IMR-90 (cell line): ENCODE measurements around the gene TMF1. TPM values are rescaled to one million over a fixed set of nuclear protein-coding genes. Genes with fewer than 3 reads are reported as not detected.

Experiments
- ATAC-seq: fragments of 200-7000 bp; cut with Tn5 transposase; 2 replicates; pipeline ENCODE4 v1.9.1; 2020; ENCODE audit warnings: low read depth, mild to moderate bottlenecking, moderate library complexity
- BruUV-seq: library from RNA; stranded (reverse); fragments of 400-500 nt; replicated peaks from 2 replicates; lab custom pipeline; 2021; lab: Mats Ljungman, UMichigan
- CTCF ChIA-PET: fragments of 300-600 bp; formaldehyde crosslinking; extraction: SDS; loops from one replicate; lab custom pipeline; 2021; ENCODE audit warnings: antibody characterized with exemption; lab: Yijun Ruan, JAX
- POLR2A ChIA-PET: fragments of 300-600 bp; sonication (Branson Sonifier 250); formaldehyde crosslinking; loops from one replicate; lab custom pipeline; 2022; ENCODE audit warnings: antibody characterized with exemption; ENCODE audit not compliant: unreplicated experiment; lab: Charles Lee
- DNase-seq: peaks from one replicate; pipeline ENCODE4 v3.0.0; 2013
- H2AFZ ChIP-seq: replicated peaks from 2 replicates; pipeline ENCODE3; 2013; ENCODE audit warnings: low read length, mild to moderate bottlenecking; ENCODE audit not compliant: poor library complexity
- H2AK5ac ChIP-seq: 2 replicates; pipeline ENCODE4 v1.6.1; 2013; ENCODE audit warnings: low read depth, low read length, inconsistent platforms
- H2AK9ac ChIP-seq: replicated peaks from 2 replicates; pipeline ENCODE3; 2013; ENCODE audit warnings: mild to moderate bottlenecking, low read depth, low read length, moderate library complexity; ENCODE audit not compliant: poor library complexity
- H2BK120ac ChIP-seq: 2 replicates; pipeline ENCODE4 v1.6.1; 2013; ENCODE audit warnings: low read depth, low read length, inconsistent platforms
- H2BK15ac ChIP-seq: 3 replicates; pipeline ENCODE4 v1.6.1; 2013; ENCODE audit warnings: low read depth, low read length, inconsistent platforms
- H2BK20ac ChIP-seq: 2 replicates; pipeline ENCODE4 v1.6.1; 2013; ENCODE audit warnings: low read depth, mild to moderate bottlenecking, inconsistent platforms, low read length, moderate library complexity
- H2BK5ac ChIP-seq: 2 replicates; pipeline ENCODE4 v1.6.1; 2013; ENCODE audit warnings: mild to moderate bottlenecking, low read depth, low read length, inconsistent platforms; ENCODE audit not compliant: poor library complexity, severe bottlenecking
- H3K14ac ChIP-seq: replicated peaks from 2 replicates; pipeline ENCODE4 v1.6.1; 2013; ENCODE audit warnings: low read depth, low read length, inconsistent platforms
- H3K18ac ChIP-seq: 2 replicates; pipeline ENCODE4 v1.6.1; 2013; ENCODE audit warnings: low read depth, low read length, control low read depth
- H3K23ac ChIP-seq: 2 replicates; pipeline ENCODE4 v1.6.1; 2013; ENCODE audit warnings: low read depth, low read length, inconsistent platforms
- H3K27ac ChIP-seq: 2 replicates; pipeline ENCODE4 v1.5.1; 2013; ENCODE audit warnings: mild to moderate bottlenecking, control low read depth, low read length; ENCODE audit not compliant: insufficient read depth
- H3K27me3 ChIP-seq: 2 replicates; pipeline ENCODE4 v1.6.1; 2013; ENCODE audit warnings: low read length; ENCODE audit not compliant: control insufficient read depth, insufficient read depth
- H3K36me3 ChIP-seq: 2 replicates; pipeline ENCODE4 v1.6.1; 2013; ENCODE audit warnings: low read length, mixed read lengths; ENCODE audit not compliant: control insufficient read depth, insufficient read depth
- H3K4ac ChIP-seq: 2 replicates; pipeline ENCODE4 v1.6.1; 2013; ENCODE audit warnings: low read depth, low read length, inconsistent platforms
- H3K4me1 ChIP-seq: 2 replicates; pipeline ENCODE4 v1.6.1; 2013; ENCODE audit warnings: low read length, mixed read lengths; ENCODE audit not compliant: control insufficient read depth, insufficient read depth
- H3K4me2 ChIP-seq: 2 replicates; pipeline ENCODE4 v1.6.1; 2013; ENCODE audit warnings: low read depth, mild to moderate bottlenecking, control low read depth, low read length, moderate library complexity
- H3K4me3 ChIP-seq: 2 replicates; pipeline ENCODE4 v1.5.1; 2013; ENCODE audit warnings: low read depth, mild to moderate bottlenecking, control low read depth, low read length, moderate library complexity; ENCODE audit not compliant: insufficient read depth
- H3K56ac ChIP-seq: 2 replicates; pipeline ENCODE4 v1.6.1; 2013; ENCODE audit warnings: low read length, inconsistent platforms; ENCODE audit not compliant: insufficient read depth; ENCODE audit errors: extremely low read depth
- H3K79me1 ChIP-seq, 2 experiments: 2 replicates each; pipeline ENCODE4 v1.6.1; 2013; ENCODE audit warnings: low read length in 2 of 2, inconsistent platforms in 1 of 2, low read depth in 1 of 2
- H3K9ac ChIP-seq: 2 replicates; pipeline ENCODE4 v1.6.1; 2013; ENCODE audit warnings: low read depth, low read length, control low read depth
- H3K9me1 ChIP-seq: 2 replicates; pipeline ENCODE4 v1.6.1; 2013; ENCODE audit warnings: low read length, inconsistent platforms; ENCODE audit not compliant: insufficient read depth
- H3K9me3 ChIP-seq: 2 replicates; pipeline ENCODE4 v1.6.1; 2013; ENCODE audit warnings: low read length; ENCODE audit not compliant: control insufficient read depth, insufficient read depth
- H4K20me1 ChIP-seq: 2 replicates; pipeline ENCODE4 v1.6.1; 2013; ENCODE audit warnings: low read length, inconsistent platforms; ENCODE audit not compliant: insufficient read depth
- H4K5ac ChIP-seq: 2 replicates; pipeline ENCODE4 v1.6.1; 2013; ENCODE audit warnings: mild to moderate bottlenecking, low read depth, low read length, control low read depth
- H4K8ac ChIP-seq, 2 experiments: 2 replicates each; pipeline ENCODE4 v1.6.1; 2013; ENCODE audit warnings: low read depth in 2 of 2, low read length in 2 of 2, control low read depth in 1 of 2, inconsistent platforms in 1 of 2
- H4K91ac ChIP-seq: 2 replicates; pipeline ENCODE4 v1.6.1; 2013; ENCODE audit warnings: low read depth, low read length, inconsistent platforms; ENCODE audit not compliant: insufficient read depth
- BHLHE40 ChIP-seq: fragments of 150-350 bp; IDR thresholded peaks from 2 replicates; pipeline ENCODE4 v1.6.1; 2016; ENCODE audit warnings: mild to moderate bottlenecking, low read depth, low read length
- CEBPB ChIP-seq: IDR thresholded peaks from 2 replicates; pipeline ENCODE4 v1.6.1; 2012; ENCODE audit warnings: low read depth, low read length, improper control_type of control experiment
- CHD1 ChIP-seq: IDR thresholded peaks from 2 replicates; pipeline ENCODE4 v1.6.1; 2012; ENCODE audit warnings: low read depth, low read length, improper control_type of control experiment
- CTCF ChIP-seq: conservative IDR thresholded peaks from 2 replicates; pipeline ENCODE4 v1.5.1; 2012; ENCODE audit warnings: mild to moderate bottlenecking, low read depth, low read length, improper control_type of control experiment
- ELK1 ChIP-seq: fragments of 150-350 bp; IDR thresholded peaks from 2 replicates; pipeline ENCODE4 v1.6.1; 2016; ENCODE audit warnings: low read depth, mild to moderate bottlenecking, low read length, moderate library complexity, borderline replicate concordance
- FOS ChIP-seq: fragments of 150-350 bp; IDR thresholded peaks from 2 replicates; pipeline ENCODE4 v1.6.1; 2016; ENCODE audit warnings: low read depth, low read length
- MAFK ChIP-seq: IDR thresholded peaks from 2 replicates; pipeline ENCODE4 v1.6.1; 2012; ENCODE audit warnings: low read depth, low read length, improper control_type of control experiment
- MAZ ChIP-seq: IDR thresholded peaks from 2 replicates; pipeline ENCODE4 v1.6.1; 2012; ENCODE audit warnings: low read depth, mild to moderate bottlenecking, low read length, improper control_type of control experiment, moderate library complexity, borderline replicate concordance
- MXI1 ChIP-seq: IDR thresholded peaks from 2 replicates; pipeline ENCODE4 v1.6.1; 2012; ENCODE audit warnings: low read depth, mild to moderate bottlenecking, low read length, moderate library complexity, borderline replicate concordance
- NFE2L2 ChIP-seq: fragments of 150-350 bp; IDR thresholded peaks from 2 replicates; pipeline ENCODE4 v1.6.1; 2016; ENCODE audit warnings: low read depth, mild to moderate bottlenecking, low read length
- POLR2A ChIP-seq: IDR thresholded peaks from 2 replicates; pipeline ENCODE4 v1.6.1; 2012; ENCODE audit warnings: mild to moderate bottlenecking, low read depth, low read length
- RAD21 ChIP-seq: IDR thresholded peaks from 2 replicates; pipeline ENCODE4 v1.6.1; 2012; ENCODE audit warnings: low read length, improper control_type of control experiment
- RCOR1 ChIP-seq: IDR thresholded peaks from 2 replicates; pipeline ENCODE4 v1.6.1; 2012; ENCODE audit warnings: mild to moderate bottlenecking, low read length, improper control_type of control experiment; ENCODE audit not compliant: insufficient replicate concordance
- RFX5 ChIP-seq: IDR thresholded peaks from 2 replicates; pipeline ENCODE4 v1.8.0; 2012; ENCODE audit warnings: low read depth, mild to moderate bottlenecking, low read length, moderate library complexity
- SMC3 ChIP-seq: fragments of 150-350 bp; IDR thresholded peaks from 2 replicates; pipeline ENCODE4 v1.6.1; 2016; ENCODE audit warnings: low read depth, mild to moderate bottlenecking, antibody characterized with exemption, low read length, moderate library complexity
- WGBS, 2 experiments: methylation state at CpG; one replicate each; pipeline versions ENCODE4 v1.1.5 to v1.1.7; 2013; ENCODE audit warnings: missing lambda C conversion rate in 2 of 2; ENCODE audit not compliant: insufficient read length in 1 of 2; ENCODE audit errors: extremely low coverage in 2 of 2; 5-methylcytosine and 5-hydroxymethylcytosine counted together
- dilution Hi-C: fragments of 300-500 bp; cut with HindIII; formaldehyde crosslinking; loops from one replicate; pipeline ENCODE4 v1.14.3; 2018; ENCODE audit warnings: low sequenced_read_pairs; ENCODE audit not compliant: unreplicated experiment
- in situ Hi-C: fragments of 300-500 bp; cut with MboI; formaldehyde crosslinking; loops from 3 replicates; pipeline ENCODE4 v1.14.3; 2019; ENCODE audit warnings: low sequenced_read_pairs, inconsistent platforms, mixed read lengths
- intact Hi-C: fragments of 100-400 bp; cut with micrococcal nuclease; formaldehyde crosslinking; loops from 2 replicates; pipeline ENCODE4 v1.10.0; 2022
- polyA plus RNA-seq, 3 experiments: library from polyadenylated mRNA; depleted of rRNA; stranded (reverse); fragments of >200 nt; gene quantifications; 2 replicates each; pipeline ENCODE4 v1.2.3, GENCODE V29; 2012; ENCODE audit warnings: low replicate concordance in 1 of 3
- total RNA-seq: library from RNA; depleted of rRNA; stranded (reverse); fragments of >200 nt; gene quantifications from 2 replicates; pipeline ENCODE4 v1.2.3, GENCODE V29; 2012
- TF ChIP-seq, protein P1 (sequence below): fragments of 150-350 bp; IDR thresholded peaks from 2 replicates; pipeline ENCODE4 v1.6.1; 2017; ENCODE audit warnings: mild to moderate bottlenecking, antibody characterized with exemption, low read length, low read depth

TMF1 gene
- total and polyA plus RNA-seq, 2 of the 4 experiments (the other 2 are of a cell fraction) = 12.4 to 39.1 TPM

- no CpG with 5 or more reads among the region's 4 CpGs for WGBS, 2 experiments
- intact Hi-C loops (no loop called here), dilution Hi-C loops (no loop called here), in situ Hi-C loops (no loop called here)
- no peak overlapping the region for H4K8ac ChIP-seq
- no peak for ATAC-seq
- no peak overlapping the region for H2BK120ac ChIP-seq
- H4K91ac ChIP-seq = no peak overlapping the region
- no peaks in the 10 kb centered on the region for H3K27me3 ChIP-seq
- H2BK5ac ChIP-seq = no peak overlapping the region
- H4K5ac ChIP-seq = no peak overlapping the region
- ChIA-PET CTCF (interaction anchor here (1.2 kb wide), 1 partner anchor 9 kb away, joined by 4 read pairs; no protein-coding TSS in a partner anchor), POLR2A (no interaction called here)
- no peak overlapping the region for H3K4ac ChIP-seq
- H3K56ac ChIP-seq = no peak overlapping the region
- no peak overlapping the region for H3K4me3 ChIP-seq
- DNase-seq = no peak
- peaks cover 8% of the 10 kb centered on the region; the same call in 1 of the 2 replicates for H3K9me1 ChIP-seq
- H3K9me3 ChIP-seq = no peaks in the 10 kb centered on the region
- H3K27ac ChIP-seq = no peak overlapping the region
- peaks cover 2% of the 10 kb centered on the region; the same call in 1 of the 2 replicates for H3K4me1 ChIP-seq
- no peak overlapping the region for H2BK15ac ChIP-seq
- peaks cover 5 to 49% of the 10 kb centered on the region in 2 experiments for H3K79me1 ChIP-seq
- BruUV-seq = no TSS peak
- no peak overlapping the region for H3K4me2 ChIP-seq
- no peak overlapping the region for H2AK9ac ChIP-seq
- H2BK20ac ChIP-seq = no peak overlapping the region
- H3K36me3 ChIP-seq = peaks cover 24% of the 10 kb centered on the region
- H2AFZ ChIP-seq = no peak overlapping the region
- no peak overlapping the region for H3K14ac ChIP-seq
- H3K18ac ChIP-seq = no peak overlapping the region
- TF ChIP-seq NFE2L2 (no peak), POLR2A (no peak), CTCF (no peak), MXI1 (no peak), MAFK (no peak), BHLHE40 (no peak), RAD21 (no peak), MAZ (no peak), ELK1 (no peak), SMC3 (no peak), RCOR1 (no peak), CEBPB (no peak), FOS (no peak), CHD1 (no peak), RFX5 (no peak)
- TF ChIP-seq, protein P1, sequence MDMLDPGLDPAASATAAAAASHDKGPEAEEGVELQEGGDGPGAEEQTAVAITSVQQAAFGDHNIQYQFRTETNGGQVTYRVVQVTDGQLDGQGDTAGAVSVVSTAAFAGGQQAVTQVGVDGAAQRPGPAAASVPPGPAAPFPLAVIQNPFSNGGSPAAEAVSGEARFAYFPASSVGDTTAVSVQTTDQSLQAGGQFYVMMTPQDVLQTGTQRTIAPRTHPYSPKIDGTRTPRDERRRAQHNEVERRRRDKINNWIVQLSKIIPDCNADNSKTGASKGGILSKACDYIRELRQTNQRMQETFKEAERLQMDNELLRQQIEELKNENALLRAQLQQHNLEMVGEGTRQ = no peak
- H2AK5ac ChIP-seq = no peak overlapping the region
- H3K23ac ChIP-seq = no peak overlapping the region
- no peak overlapping the region for H3K9ac ChIP-seq
- H4K20me1 ChIP-seq = peaks cover 12% of the 10 kb centered on the region; the same call in 1 of the 2 replicates
Observed at GRCh38 chr3:69099576-69099975, 47.4 kb upstream of the TMF1 start.
